Measurements from ENCODE around the gene TRAK1. TPM values are rescaled to one million over a fixed set of nuclear protein-coding genes. Genes with fewer than 3 reads are reported as not detected.

Gene TRAK1
- total and polyA plus RNA-seq, 2 donors (not counting 1 experiment from before 2014, with no cell fraction given) = 71.3 to 129 TPM

DNA sequence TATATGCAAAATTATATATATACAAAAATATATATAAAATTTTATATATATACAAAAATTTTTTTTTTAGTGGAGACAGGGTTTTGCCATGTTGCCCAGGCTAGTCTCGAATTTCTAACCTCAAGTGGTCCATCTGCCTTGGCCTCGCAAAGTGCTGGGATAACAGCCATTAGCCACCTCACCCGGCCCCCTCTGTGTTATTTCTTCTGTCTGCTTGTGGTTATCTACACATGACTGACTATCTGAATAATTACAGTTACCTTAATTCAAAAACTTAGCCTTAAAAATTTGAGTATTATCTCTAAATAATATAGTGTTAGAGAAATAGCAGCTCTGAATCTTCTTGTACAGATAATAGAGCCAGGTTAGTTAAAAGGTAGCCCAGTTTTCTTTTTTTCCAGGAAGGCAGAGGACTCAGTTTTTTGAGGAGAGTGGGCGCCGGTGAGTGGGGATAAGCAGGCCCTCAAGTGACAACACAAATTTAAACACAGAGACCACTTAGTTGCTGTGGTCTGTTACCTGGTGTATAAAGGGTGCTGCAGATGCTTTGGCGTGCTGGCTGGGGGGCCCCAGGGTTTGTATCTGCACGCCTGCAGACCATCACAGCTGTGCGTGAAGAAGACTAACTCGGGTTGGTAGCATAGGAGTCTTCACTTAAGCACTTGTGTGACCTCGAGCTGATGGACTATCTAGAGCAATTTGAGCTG, 83.7 kb downstream of the TRAK1 start:
- Mint-ChIP-seq H3K9me3 (ENCODE audit: insufficient read depth) (no peaks in the 10 kb centered on the region), H3K4me1 (peaks cover 61% of the 10 kb centered on the region), H3K27me3 (no peaks in the 10 kb centered on the region), H3K4me3 (peak overlapping the region; percentile 67), H3K27ac (peak overlapping the region; percentile 63)
- H3K79me2 ChIP-seq (ENCODE audit: control insufficient read depth, insufficient read depth, low read length) = peaks cover 89% of the 10 kb centered on the region
- TF ChIP-seq, protein P1, sequence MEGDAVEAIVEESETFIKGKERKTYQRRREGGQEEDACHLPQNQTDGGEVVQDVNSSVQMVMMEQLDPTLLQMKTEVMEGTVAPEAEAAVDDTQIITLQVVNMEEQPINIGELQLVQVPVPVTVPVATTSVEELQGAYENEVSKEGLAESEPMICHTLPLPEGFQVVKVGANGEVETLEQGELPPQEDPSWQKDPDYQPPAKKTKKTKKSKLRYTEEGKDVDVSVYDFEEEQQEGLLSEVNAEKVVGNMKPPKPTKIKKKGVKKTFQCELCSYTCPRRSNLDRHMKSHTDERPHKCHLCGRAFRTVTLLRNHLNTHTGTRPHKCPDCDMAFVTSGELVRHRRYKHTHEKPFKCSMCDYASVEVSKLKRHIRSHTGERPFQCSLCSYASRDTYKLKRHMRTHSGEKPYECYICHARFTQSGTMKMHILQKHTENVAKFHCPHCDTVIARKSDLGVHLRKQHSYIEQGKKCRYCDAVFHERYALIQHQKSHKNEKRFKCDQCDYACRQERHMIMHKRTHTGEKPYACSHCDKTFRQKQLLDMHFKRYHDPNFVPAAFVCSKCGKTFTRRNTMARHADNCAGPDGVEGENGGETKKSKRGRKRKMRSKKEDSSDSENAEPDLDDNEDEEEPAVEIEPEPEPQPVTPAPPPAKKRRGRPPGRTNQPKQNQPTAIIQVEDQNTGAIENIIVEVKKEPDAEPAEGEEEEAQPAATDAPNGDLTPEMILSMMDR (IDR thresholded peaks at IDR 0.05) = no peak
- no peak for TF ChIP-seq EZH2 (IDR thresholded peaks at IDR 0.05; ENCODE audit: borderline replicate concordance, insufficient read depth, low read depth, low read length, poor library complexity, severe bottlenecking)
- ATAC-seq (ENCODE audit: low read depth) (no peak), DNase-seq (no peak)
- no peak overlapping the region for H3K9ac ChIP-seq (ENCODE audit: low read length)
- no peak overlapping the region for H3K4me3 ChIP-seq (ENCODE audit: control extremely low read depth in 1 of 5, extremely low read depth in 1 of 5, insufficient read depth in 1 of 5, low read depth in 2 of 5, low read length in 4 of 5)
- H3K4me1 ChIP-seq (ENCODE audit: control insufficient read depth in 2 of 2, insufficient read depth in 2 of 2, low read length in 2 of 2) = peaks cover 54 to 60% of the 10 kb centered on the region in 2 donors
- WGBS (ENCODE audit: insufficient coverage) = 42% methylated on average over 6 of the region's 10 CpGs
- H3K9me3 ChIP-seq (ENCODE audit: control extremely low read depth in 1 of 3, control insufficient read depth in 2 of 3, insufficient read depth in 1 of 3, low read length in 2 of 3) = no peaks in the 10 kb centered on the region
- peaks cover 0 to 27% of the 10 kb centered on the region in 2 experiments for H3K36me3 ChIP-seq (replicated peaks in 1 of 2; ENCODE audit: control extremely low read depth in 1 of 2, control insufficient read depth in 1 of 2, extremely low read depth in 1 of 2, insufficient read depth in 2 of 2, low read length in 1 of 2)
- CTCF ChIA-PET = interaction anchor here (0.7 to 2.0 kb wide), 4 partner anchors 16 to 75 kb away, joined by 3 to 8 read pairs (median 4); no protein-coding TSS in a partner anchor
- H4K20me1 ChIP-seq (ENCODE audit: control insufficient read depth, insufficient read depth, low read length, poor library complexity, severe bottlenecking) = peaks cover 66% of the 10 kb centered on the region
- intact Hi-C loops (cut with micrococcal nuclease) = no loop called here
- H2AFZ ChIP-seq (ENCODE audit: insufficient read depth, low read depth, low read length, poor library complexity, severe bottlenecking) = no peak overlapping the region
- POLR2A ChIA-PET = no interaction called here
- no peaks in the 10 kb centered on the region for H3K27me3 ChIP-seq (replicated peaks in 1 of 4; ENCODE audit: control extremely low read depth in 1 of 4, control insufficient read depth in 3 of 4, insufficient read depth in 4 of 4, low read length in 3 of 4)
- H3K4me2 ChIP-seq (replicated peaks; ENCODE audit: low read depth, low read length, poor library complexity, severe bottlenecking) = peak overlapping the region; percentile 46
- peak overlapping the region in 1 of 2 donors; percentile 20 for H3K27ac ChIP-seq (ENCODE audit: low read length in 2 of 2)

Data from B cell (primary cell).